GM23248 (cell line): ENCODE results near the gene CAPN8.

Experiments used
- EZH2 ChIP-seq: fragments of 200-600 bp; sonication (generic); IDR thresholded peaks from 2 replicates; pipeline ENCODE4 v1.6.1; 2018; ENCODE audit warnings: antibody characterized with exemption, mild to moderate bottlenecking; ENCODE audit not compliant: insufficient read depth, poor library complexity, severe bottlenecking
- EZH2phosphoT487 ChIP-seq: fragments of 200-600 bp; sonication (generic); IDR thresholded peaks from 2 replicates; pipeline ENCODE4 v1.6.1; 2018; ENCODE audit warnings: antibody characterized with exemption, moderate library complexity, mild to moderate bottlenecking, low read depth; ENCODE audit not compliant: insufficient read depth

DNA sequence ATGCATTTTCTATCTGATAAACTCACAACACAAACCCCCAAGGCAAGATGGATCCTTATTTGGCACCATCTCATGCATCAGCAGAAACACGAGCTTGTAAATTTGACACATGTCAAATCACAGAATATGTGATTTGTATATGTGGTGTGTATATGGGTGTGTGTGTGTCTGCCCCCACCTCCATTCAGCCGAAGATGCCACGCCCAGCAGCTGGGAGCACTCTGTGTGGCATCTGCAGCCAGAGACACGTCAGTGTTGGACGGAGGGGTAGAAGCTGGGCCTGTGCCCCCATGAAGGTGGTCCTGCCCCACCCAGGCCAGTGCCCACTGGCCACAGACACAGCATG, 108.4 kb downstream of the CAPN8 start:
- TF ChIP-seq EZH2 (no peak), EZH2phosphoT487 (no peak)
